Measurements from ENCODE around the gene RUNX2. TPM values are rescaled to one million over a fixed set of nuclear protein-coding genes. Genes with fewer than 3 reads are reported as not detected.

The RUNX2 gene
- total and polyA plus RNA-seq, 12 donors = 0.28 to 4.5 (median 1.8) TPM

DNA sequence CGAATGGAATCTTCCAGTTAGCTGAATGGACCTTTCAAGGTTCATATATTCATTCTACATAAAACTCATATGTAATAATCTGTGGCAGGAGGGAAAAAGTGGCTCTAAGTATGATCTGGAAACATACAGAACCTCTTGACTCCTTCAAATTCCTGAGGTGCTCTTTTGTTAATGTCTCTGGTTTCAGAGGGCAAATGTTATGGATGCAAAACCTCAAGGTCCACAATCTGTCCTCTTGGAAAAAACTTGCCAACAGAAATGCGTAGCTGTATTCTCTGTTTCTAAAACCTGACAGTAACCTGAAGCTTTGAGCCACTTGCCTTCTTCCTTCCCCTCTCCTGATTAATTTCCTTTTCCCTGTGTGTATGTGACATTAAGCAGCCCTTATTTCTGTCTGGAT lies 130.5 kb downstream of the RUNX2 start:
- TF ChIP-seq POLR2A (IDR thresholded peaks at IDR 0.05) (no peak), CTCF (IDR thresholded peaks at IDR 0.05) (no peak)

DNA sequence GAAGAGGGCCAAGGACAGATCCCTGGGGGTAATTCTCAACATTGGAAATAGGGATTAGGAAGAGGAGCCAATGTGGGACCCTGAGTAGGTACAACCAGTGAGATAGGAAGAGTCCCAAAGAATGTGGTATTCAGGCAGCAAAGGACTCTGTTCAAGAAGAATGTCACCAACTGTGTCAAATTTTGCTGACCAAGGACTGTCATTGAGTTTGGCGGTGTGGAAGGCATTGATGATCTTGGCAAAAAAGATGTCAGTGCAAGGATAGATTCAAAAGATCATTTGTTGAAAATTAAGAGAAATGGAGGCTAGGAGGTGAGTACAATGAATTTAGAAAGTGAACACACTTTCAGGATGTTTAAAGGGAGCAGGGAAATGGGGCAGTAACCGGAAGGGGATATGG lies 132.0 kb downstream of the RUNX2 start:
- Histone ChIP-seq H3K27me3 (no peaks in the 10 kb centered on the region), H3K9me3 (replicated peaks in 1 of 3) (no peaks in the 10 kb centered on the region), H3K27ac (no peak overlapping the region), H3K36me3 (replicated peaks in 1 of 2) (no peaks in the 10 kb centered on the region), H3K4me1 (replicated peaks in 1 of 2) (no peaks in the 10 kb centered on the region), H3K4me3 (no peak overlapping the region)
- WGBS, 4 donors = 92 to 98% (median 97%) methylated on average over 2 of the region's 2 CpGs
- DNase-seq = no peak
- intact Hi-C loops (cut with DNase I) = no loop called here
- TF ChIP-seq POLR2A (IDR thresholded peaks at IDR 0.05) (no peak), CTCF (IDR thresholded peaks at IDR 0.05) (no peak)

More for the DNA sequence above, 130.5 kb downstream of the RUNX2 start:
- no peak for DNase-seq
- Histone ChIP-seq H3K36me3 (replicated peaks in 1 of 2) (no peaks in the 10 kb centered on the region), H3K9me3 (replicated peaks in 1 of 3) (no peaks in the 10 kb centered on the region), H3K27ac (no peak overlapping the region), H3K27me3 (no peaks in the 10 kb centered on the region), H3K4me3 (no peak overlapping the region), H3K4me1 (replicated peaks in 1 of 2) (no peaks in the 10 kb centered on the region)
- WGBS, 4 donors = 79 to 89% (median 86%) methylated on average over 2 of the region's 2 CpGs
- intact Hi-C loops (cut with DNase I) = no loop called here

- DNase-seq = no peak
- TF ChIP-seq POLR2A (IDR thresholded peaks at IDR 0.05) (no peak), CTCF (IDR thresholded peaks at IDR 0.05) (no peak)
- no peaks in the 10 kb centered on the region for H3K36me3 ChIP-seq (replicated peaks in 1 of 2)
- no peaks in the 10 kb centered on the region for H3K27me3 ChIP-seq
- WGBS, 4 donors = 69 to 77% (median 74%) methylated on average over 3 of the region's 3 CpGs
- H3K27ac ChIP-seq = no peak overlapping the region
- intact Hi-C loops (cut with DNase I) = no loop called here
- H3K4me3 ChIP-seq = no peak overlapping the region
- H3K4me1 ChIP-seq (replicated peaks in 1 of 2) = no peaks in the 10 kb centered on the region
- H3K9me3 ChIP-seq (replicated peaks in 1 of 3) = no peaks in the 10 kb centered on the region
These were observed 133.4 kb downstream of the RUNX2 start for GRCh38 chr6:45461486-45461885.

GRCh38 chr6:45462190-45463134 lies 134.3 kb downstream of the RUNX2 start:
- no peaks in the 10 kb centered on the region for H3K27me3 ChIP-seq
- intact Hi-C loops (cut with DNase I) = no loop called here
- no peak for DNase-seq
- TF ChIP-seq POLR2A (IDR thresholded peaks at IDR 0.05) (no peak), CTCF (IDR thresholded peaks at IDR 0.05) (no peak)
- H3K27ac ChIP-seq = no peak overlapping the region
- no peak overlapping the region for H3K4me3 ChIP-seq
- H3K4me1 ChIP-seq (replicated peaks in 1 of 2) = no peaks in the 10 kb centered on the region
- no peaks in the 10 kb centered on the region for H3K36me3 ChIP-seq (replicated peaks in 1 of 2)
- WGBS, 4 donors = 71 to 78% (median 75%) methylated on average over 7 of the region's 7 CpGs
- no peaks in the 10 kb centered on the region for H3K9me3 ChIP-seq (replicated peaks in 1 of 3)
